B cell (primary cell): ENCODE results near the gene BTN3A1. TPM values are rescaled to one million over a fixed set of nuclear protein-coding genes. Genes with fewer than 3 reads are reported as not detected.
"Not testable (repeated sequence)": the region's sequence is repeated elsewhere in the genome, so short reads cannot be mapped to it uniquely, and the experiment has no call there.

Experiments
- ATAC-seq: fragments of 200-7000 bp; cut with Tn5 transposase; one replicate; pipeline ENCODE4 v1.10.0; 2021; ENCODE audit warnings: low read depth, mild to moderate bottlenecking, moderate number of reproducible peaks, moderate library complexity
- CTCF ChIA-PET: fragments of 350-600 bp; sonication (Branson Sonifier 250); formaldehyde crosslinking; loops from one replicate; lab custom pipeline; 2021; ENCODE audit warnings: antibody characterized with exemption, inconsistent platforms; lab: Charles Lee
- POLR2A ChIA-PET: fragments of 350-600 bp; sonication (Branson Sonifier 250); formaldehyde crosslinking; loops from one replicate; lab custom pipeline; 2021; ENCODE audit warnings: antibody characterized with exemption; lab: Charles Lee
- DNase-seq: peaks from one replicate; pipeline ENCODE4 v3.0.0; 2013
- H2AFZ ChIP-seq: 2 replicates; pipeline ENCODE4 v1.6.1; 2012; ENCODE audit warnings: mild to moderate bottlenecking, low read depth, low read length; ENCODE audit not compliant: insufficient read depth, poor library complexity, severe bottlenecking
- H3K27ac ChIP-seq, 2 donors: 1 replicate in 1 of 2; 2 replicates in 1 of 2; pipeline ENCODE4 v1.5.1; 2012 to 2013; ENCODE audit warnings: low read length in 2 of 2, mild to moderate bottlenecking in 2 of 2, moderate library complexity in 1 of 2
- H3K27me3 ChIP-seq, 4 experiments: fragments of 200-600 bp in 1 of 4; sonication (generic) in 1 of 4; replicated peaks in 1 of 4; 1 replicate in 2 of 4; 2 replicates in 2 of 4; pipeline versions ENCODE4 v1.6.1 to v1.7.0; 2013 to 2016; ENCODE audit warnings: low read length in 3 of 4, mild to moderate bottlenecking in 2 of 4, mixed read lengths in 1 of 4, moderate library complexity in 1 of 4; ENCODE audit not compliant: insufficient read depth in 4 of 4, control insufficient read depth in 3 of 4; ENCODE audit errors: control extremely low read depth in 1 of 4
- H3K36me3 ChIP-seq, 2 experiments: replicated peaks in 1 of 2; 1 replicate in 1 of 2; 2 replicates in 1 of 2; pipeline versions ENCODE4 v1.6.1 to v1.7.1; 2013; ENCODE audit warnings: low read length in 1 of 2; ENCODE audit not compliant: insufficient read depth in 2 of 2, control insufficient read depth in 1 of 2; ENCODE audit errors: control extremely low read depth in 1 of 2, extremely low read depth in 1 of 2
- H3K4me1 ChIP-seq, 2 donors: fragments of 200-600 bp in 1 of 2; sonication (generic) in 1 of 2; 1 replicate in 1 of 2; 2 replicates in 1 of 2; pipeline versions ENCODE4 v1.5.1 to v1.6.1; 2013 to 2017; ENCODE audit warnings: low read length in 2 of 2; ENCODE audit not compliant: control insufficient read depth in 2 of 2, insufficient read depth in 2 of 2
- H3K4me2 ChIP-seq: replicated peaks from 2 replicates; pipeline ENCODE3; 2012; ENCODE audit warnings: mild to moderate bottlenecking, low read depth, low read length; ENCODE audit not compliant: poor library complexity, severe bottlenecking
- H3K4me3 ChIP-seq, 5 experiments: fragments of 200-600 bp in 1 of 5; sonication (generic) in 1 of 5; 1 replicate in 3 of 5; 2 replicates in 2 of 5; pipeline versions ENCODE4 v1.5.1 to v1.7.0; 2011 to 2016; ENCODE audit warnings: low read length in 4 of 5, mild to moderate bottlenecking in 4 of 5, low read depth in 2 of 5, control low read depth in 1 of 5, moderate library complexity in 1 of 5; ENCODE audit not compliant: insufficient read depth in 1 of 5; ENCODE audit errors: control extremely low read depth in 1 of 5, extremely low read depth in 1 of 5
- H3K79me2 ChIP-seq: fragments of 200-600 bp; sonication (generic); one replicate; pipeline ENCODE4 v1.6.0; 2016; ENCODE audit warnings: low read length; ENCODE audit not compliant: control insufficient read depth, insufficient read depth
- H3K9ac ChIP-seq: fragments of 200-600 bp; sonication (generic); 2 replicates; pipeline ENCODE4 v1.6.1; 2017; ENCODE audit warnings: mild to moderate bottlenecking, low read length, moderate library complexity
- H3K9me3 ChIP-seq, 3 donors: one replicate each; pipeline versions ENCODE4 v1.6.1 to v1.7.1; 2013; ENCODE audit warnings: low read length in 2 of 3; ENCODE audit not compliant: control insufficient read depth in 2 of 3, insufficient read depth in 1 of 3; ENCODE audit errors: control extremely low read depth in 1 of 3
- H4K20me1 ChIP-seq: 2 replicates; pipeline ENCODE4 v1.6.0; 2012; ENCODE audit warnings: mild to moderate bottlenecking, low read length; ENCODE audit not compliant: insufficient read depth, control insufficient read depth, poor library complexity, severe bottlenecking
- H3K27ac Mint-ChIP-seq: one replicate; pipeline ENCODE4 v1.8.0; 2021; ENCODE audit warnings: mixed read lengths
- H3K27me3 Mint-ChIP-seq: one replicate; pipeline ENCODE4 v1.8.0; 2021; ENCODE audit warnings: mixed read lengths
- H3K4me1 Mint-ChIP-seq: one replicate; pipeline ENCODE4 v1.8.0; 2021; ENCODE audit warnings: mixed read lengths
- H3K4me3 Mint-ChIP-seq: one replicate; pipeline ENCODE4 v1.8.0; 2021; ENCODE audit warnings: mixed read lengths
- H3K9me3 Mint-ChIP-seq: one replicate; pipeline ENCODE4 v1.8.0; 2022; ENCODE audit warnings: mixed read lengths; ENCODE audit not compliant: insufficient read depth
- EZH2 ChIP-seq: IDR thresholded peaks from 2 replicates; pipeline ENCODE4 v1.6.1; 2012; ENCODE audit warnings: borderline replicate concordance, low read depth, mild to moderate bottlenecking, moderate library complexity, low read length; ENCODE audit not compliant: insufficient read depth, poor library complexity, severe bottlenecking
- WGBS: methylation state at CpG from one replicate; pipeline ENCODE4 v1.1.5; 2013; ENCODE audit warnings: missing lambda C conversion rate; ENCODE audit not compliant: insufficient coverage; 5-methylcytosine and 5-hydroxymethylcytosine counted together
- intact Hi-C: fragments of 100-400 bp; cut with micrococcal nuclease; formaldehyde crosslinking; loops from one replicate; pipeline ENCODE4 v1.10.0; 2022
- polyA plus RNA-seq: library from polyadenylated mRNA; depleted of rRNA; stranded (reverse); fragments of >200 nt; gene quantifications from 2 replicates; pipeline ENCODE4 v1.2.3, GENCODE V29; 2012
- total RNA-seq, 2 donors: library from RNA; stranded (reverse); fragments of 120-200 nt in 1 of 2; gene quantifications; 1 replicate in 1 of 2; 2 replicates in 1 of 2; pipeline versions ENCODE4 v1.2.3 to v1.2.4, GENCODE V29; 2013 to 2022
- TF ChIP-seq, protein P1 (sequence below): fragments of 200-600 bp; IDR thresholded peaks from one replicate; pipeline ENCODE4 v1.8.0; 2022; ENCODE audit warnings: antibody characterized with exemption, mild to moderate bottlenecking

BTN3A1 gene
- total and polyA plus RNA-seq, 2 donors (not counting 1 experiment from before 2014, with no cell fraction given): 133 to 175 TPM

DNA sequence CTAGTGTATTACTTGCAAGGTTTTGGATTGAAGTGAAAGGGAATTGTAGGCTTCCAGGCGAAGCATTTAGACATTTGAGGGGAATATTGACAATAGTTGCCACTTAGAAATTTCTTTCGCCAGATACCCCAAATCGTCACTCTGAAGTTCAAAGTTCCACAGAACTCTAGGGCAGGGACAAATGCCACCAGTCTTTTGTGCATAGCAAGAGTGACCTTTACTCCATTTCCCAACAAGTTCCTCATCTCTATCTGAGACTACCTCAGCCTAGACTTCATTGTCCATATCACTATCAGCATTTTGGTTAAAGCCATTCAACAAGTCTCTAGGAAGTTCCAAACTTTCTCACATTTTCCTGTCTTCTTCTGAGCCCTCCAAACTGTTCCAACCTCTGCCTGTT is 16.7 kb downstream of the BTN3A1 start:
- H3K9ac ChIP-seq, H3K27ac Mint-ChIP-seq, H4K20me1 ChIP-seq: not testable (repeated sequence)

GRCh38 chr6:26420688-26421171 is 18.7 kb downstream of the BTN3A1 start:
- H3K4me3 Mint-ChIP-seq: no peak overlapping the region
- intact Hi-C loops: loop anchor here (1.0 to 5.0 kb wide), 5 partner anchors 18 to 118 kb away; partner anchors contain the start of genes BTN2A1, BTN2A2, BTN3A1 and BTN3A3
- H3K4me1 Mint-ChIP-seq: peaks cover 5% of the 10 kb centered on the region
- 78% methylated on average over 3 of the region's 4 CpGs for whole genome bisulfite sequencing
- ATAC-seq (peak; percentile 53), DNase-seq (peak; percentile 67)
- Histone ChIP-seq H3K27me3 (no peaks in the 10 kb centered on the region), H3K9ac (peak overlapping the region; percentile 88), H4K20me1 (no peaks in the 10 kb centered on the region), H3K4me1 (peaks cover 6 to 14% of the 10 kb centered on the region in 2 donors), H3K9me3 (peaks cover 4 to 20% (median 8%) of the 10 kb centered on the region in 3 donors), H3K4me3 (peak overlapping the region; percentile 85 to 97 (median 95)), H3K27ac (peak overlapping the region in 1 of 2 donors; percentile 70), H2AFZ (peak overlapping the region; percentile 97), H3K79me2 (no peaks in the 10 kb centered on the region), H3K4me2 (peak overlapping the region; percentile 72), H3K36me3 (peaks cover 0 to 3% of the 10 kb centered on the region in 2 experiments)
- no peaks in the 10 kb centered on the region for H3K27me3 Mint-ChIP-seq
- CTCF ChIA-PET: interaction anchor here (0.9 to 1.3 kb wide), 4 partner anchors 15 to 79 kb away, joined by 4 to 5 read pairs (median 4); no protein-coding TSS in a partner anchor
- TF ChIP-seq EZH2: no peak
- TF ChIP-seq, protein P1, sequence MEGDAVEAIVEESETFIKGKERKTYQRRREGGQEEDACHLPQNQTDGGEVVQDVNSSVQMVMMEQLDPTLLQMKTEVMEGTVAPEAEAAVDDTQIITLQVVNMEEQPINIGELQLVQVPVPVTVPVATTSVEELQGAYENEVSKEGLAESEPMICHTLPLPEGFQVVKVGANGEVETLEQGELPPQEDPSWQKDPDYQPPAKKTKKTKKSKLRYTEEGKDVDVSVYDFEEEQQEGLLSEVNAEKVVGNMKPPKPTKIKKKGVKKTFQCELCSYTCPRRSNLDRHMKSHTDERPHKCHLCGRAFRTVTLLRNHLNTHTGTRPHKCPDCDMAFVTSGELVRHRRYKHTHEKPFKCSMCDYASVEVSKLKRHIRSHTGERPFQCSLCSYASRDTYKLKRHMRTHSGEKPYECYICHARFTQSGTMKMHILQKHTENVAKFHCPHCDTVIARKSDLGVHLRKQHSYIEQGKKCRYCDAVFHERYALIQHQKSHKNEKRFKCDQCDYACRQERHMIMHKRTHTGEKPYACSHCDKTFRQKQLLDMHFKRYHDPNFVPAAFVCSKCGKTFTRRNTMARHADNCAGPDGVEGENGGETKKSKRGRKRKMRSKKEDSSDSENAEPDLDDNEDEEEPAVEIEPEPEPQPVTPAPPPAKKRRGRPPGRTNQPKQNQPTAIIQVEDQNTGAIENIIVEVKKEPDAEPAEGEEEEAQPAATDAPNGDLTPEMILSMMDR: peak; percentile 68
- peaks cover 7% of the 10 kb centered on the region for H3K9me3 Mint-ChIP-seq
- POLR2A ChIA-PET: interaction anchor here (0.6 to 1.0 kb wide), 2 partner anchors 14 to 46 kb away, joined by 4 to 14 read pairs; no protein-coding TSS in a partner anchor
- H3K27ac Mint-ChIP-seq: no peak overlapping the region

More for the DNA sequence above, 16.7 kb downstream of the BTN3A1 start:
- peaks cover 19% of the 10 kb centered on the region for H3K4me1 Mint-ChIP-seq
- H3K4me2 ChIP-seq, H3K36me3 ChIP-seq, H3K27me3 Mint-ChIP-seq, POLR2A ChIA-PET, H2AFZ ChIP-seq, H3K27ac ChIP-seq, H3K4me3 ChIP-seq, intact Hi-C loops, ATAC-seq, H3K4me3 Mint-ChIP-seq, H3K27me3 ChIP-seq, H3K9me3 Mint-ChIP-seq, DNase-seq, H3K79me2 ChIP-seq: not testable (repeated sequence)
- CTCF ChIA-PET: interaction anchor here (1.2 kb wide), 1 partner anchor 14 kb away, joined by 3 read pairs; no protein-coding TSS in a partner anchor
- Histone ChIP-seq H3K9me3 (peaks cover 4 to 20% (median 8%) of the 10 kb centered on the region in 3 donors), H3K4me1 (peaks cover 18 to 25% of the 10 kb centered on the region in 2 donors)
- 100% methylated on average over 2 of the region's 3 CpGs for WGBS
